ENCODE results near the gene ZIC1.

Gene ZIC1

DNA sequence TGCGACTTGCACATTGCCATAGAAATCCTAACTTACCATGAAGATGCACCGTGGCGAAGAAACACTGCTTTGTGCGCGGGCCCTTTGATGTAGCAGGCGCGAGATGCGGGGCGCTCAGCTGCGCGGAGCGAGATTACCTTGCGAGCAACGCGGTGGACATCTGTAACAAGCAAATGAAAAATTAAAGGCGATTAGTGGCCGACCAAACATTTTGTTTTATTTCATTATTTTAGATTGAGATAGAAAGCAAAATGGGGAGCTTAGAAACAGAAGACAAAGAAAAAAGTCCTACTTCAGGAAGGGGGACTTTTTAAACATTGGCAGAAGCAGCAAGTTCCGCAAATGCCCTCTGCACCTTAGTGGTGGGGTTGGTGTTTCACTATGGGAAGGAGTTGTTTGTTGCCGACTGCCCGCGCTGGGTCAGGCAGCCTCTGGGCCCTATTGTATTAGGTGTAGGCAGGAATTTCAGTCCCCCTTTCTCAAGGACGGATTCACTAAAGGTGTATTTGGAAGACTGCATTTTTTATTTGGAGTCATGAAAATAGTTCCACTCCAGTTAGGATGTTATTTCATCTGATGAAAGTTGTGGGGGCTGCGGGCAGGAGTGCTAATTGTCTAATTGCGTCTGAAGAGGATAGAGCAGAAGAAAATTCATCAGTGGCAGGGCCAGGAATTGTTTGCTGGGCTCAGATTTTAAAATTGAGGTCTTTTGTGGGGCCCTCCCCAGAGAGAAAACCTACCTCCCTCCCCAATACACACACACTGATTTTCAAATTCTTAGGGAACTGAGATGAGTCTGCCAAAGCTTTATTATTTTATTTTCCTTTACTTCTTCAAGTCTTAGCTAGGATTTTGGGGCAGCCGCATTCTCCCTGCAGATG is 20.2 kb upstream of the ZIC1 start:
- H3K36me3 Mint-ChIP-seq, result peaks cover 8% of the 10 kb centered on the region
- no peak overlapping the region for H3K4me3 Mint-ChIP-seq
- H3K27me3 Mint-ChIP-seq, result peaks cover 68% of the 10 kb centered on the region
- no peaks in the 10 kb centered on the region for H3K4me1 Mint-ChIP-seq
- H3K27ac Mint-ChIP-seq, result no peak overlapping the region
- peaks cover 9% of the 10 kb centered on the region for H3K9me3 Mint-ChIP-seq

DNA sequence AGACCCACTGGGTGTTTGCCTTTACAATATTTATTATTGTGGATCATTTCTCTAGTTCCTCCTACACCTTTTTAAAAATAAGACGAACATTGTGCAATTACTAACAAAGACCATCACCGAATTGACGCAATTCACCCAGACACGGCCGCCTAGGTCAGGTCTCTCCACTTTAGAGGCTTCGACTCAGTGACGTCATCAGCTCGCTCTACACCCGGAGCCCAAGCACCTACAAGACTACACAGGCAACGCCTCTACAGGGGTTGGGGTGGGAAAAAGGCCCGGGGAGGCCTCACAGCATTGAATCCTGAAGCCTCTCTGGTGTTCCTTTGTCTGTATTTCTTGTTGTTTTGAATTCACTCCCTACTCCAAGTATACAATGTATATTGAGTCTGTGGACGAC is 19.4 kb upstream of the ZIC1 start:
- H3K4me3 Mint-ChIP-seq, result no peak overlapping the region
- H3K4me1 Mint-ChIP-seq, result no peaks in the 10 kb centered on the region
- H3K9me3 Mint-ChIP-seq, result peaks cover 9% of the 10 kb centered on the region
- H3K27ac Mint-ChIP-seq, result no peak overlapping the region
- peaks cover 70% of the 10 kb centered on the region for H3K27me3 Mint-ChIP-seq
- H3K36me3 Mint-ChIP-seq, result peaks cover 8% of the 10 kb centered on the region

DNA sequence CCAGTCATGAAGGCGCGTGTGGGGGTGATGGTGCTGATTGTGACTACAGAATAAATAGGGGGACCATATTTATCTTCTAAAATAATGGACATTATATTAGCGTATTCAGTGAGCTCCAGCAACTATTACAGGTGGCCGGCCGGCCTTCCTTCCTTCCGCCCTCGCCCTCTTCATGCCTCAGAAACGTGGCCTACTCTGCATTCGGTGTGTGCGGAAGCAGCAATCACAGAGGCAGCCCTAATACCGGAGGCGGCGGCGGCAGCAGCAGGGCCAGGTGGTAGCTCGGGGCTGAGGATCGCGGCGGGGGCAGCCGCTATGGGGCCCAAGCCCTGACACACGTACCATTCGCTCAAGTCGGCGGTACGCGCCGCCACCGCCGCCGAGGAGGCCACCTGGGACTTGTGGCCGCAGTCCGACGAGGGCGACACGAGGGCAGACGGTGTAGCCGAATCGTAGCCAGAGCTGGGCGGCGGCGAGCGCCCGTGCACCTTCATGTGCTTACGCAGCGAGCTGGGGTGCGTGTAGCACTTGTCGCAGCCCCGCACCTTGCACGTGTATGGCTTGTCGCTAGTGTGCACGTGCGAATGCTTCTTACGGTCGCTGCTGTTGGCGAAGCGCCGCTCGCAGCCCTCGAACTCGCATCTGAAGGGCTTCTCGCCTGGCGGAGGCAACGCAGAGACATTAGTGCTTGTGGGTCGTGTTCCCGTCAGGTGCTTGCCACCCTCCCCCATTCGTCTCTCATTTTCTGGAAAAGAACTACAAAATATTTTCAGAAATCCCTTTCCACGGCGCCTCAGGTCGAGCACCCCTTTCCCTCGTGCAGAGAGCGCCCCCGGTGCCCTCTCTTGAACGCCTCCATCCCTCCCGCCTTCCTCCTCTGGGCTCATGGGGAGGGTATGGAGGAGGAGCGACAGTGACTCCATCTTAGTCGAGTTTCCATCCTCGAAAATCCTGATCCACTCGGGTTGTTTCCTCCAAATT is 18.3 kb upstream of the ZIC1 start:
- Mint-ChIP-seq H3K9me3 (peaks cover 9% of the 10 kb centered on the region), H3K27me3 (peaks cover 69% of the 10 kb centered on the region), H3K4me3 (no peak overlapping the region), H3K27ac (no peak overlapping the region), H3K4me1 (no peaks in the 10 kb centered on the region), H3K36me3 (peaks cover 8% of the 10 kb centered on the region)

DNA sequence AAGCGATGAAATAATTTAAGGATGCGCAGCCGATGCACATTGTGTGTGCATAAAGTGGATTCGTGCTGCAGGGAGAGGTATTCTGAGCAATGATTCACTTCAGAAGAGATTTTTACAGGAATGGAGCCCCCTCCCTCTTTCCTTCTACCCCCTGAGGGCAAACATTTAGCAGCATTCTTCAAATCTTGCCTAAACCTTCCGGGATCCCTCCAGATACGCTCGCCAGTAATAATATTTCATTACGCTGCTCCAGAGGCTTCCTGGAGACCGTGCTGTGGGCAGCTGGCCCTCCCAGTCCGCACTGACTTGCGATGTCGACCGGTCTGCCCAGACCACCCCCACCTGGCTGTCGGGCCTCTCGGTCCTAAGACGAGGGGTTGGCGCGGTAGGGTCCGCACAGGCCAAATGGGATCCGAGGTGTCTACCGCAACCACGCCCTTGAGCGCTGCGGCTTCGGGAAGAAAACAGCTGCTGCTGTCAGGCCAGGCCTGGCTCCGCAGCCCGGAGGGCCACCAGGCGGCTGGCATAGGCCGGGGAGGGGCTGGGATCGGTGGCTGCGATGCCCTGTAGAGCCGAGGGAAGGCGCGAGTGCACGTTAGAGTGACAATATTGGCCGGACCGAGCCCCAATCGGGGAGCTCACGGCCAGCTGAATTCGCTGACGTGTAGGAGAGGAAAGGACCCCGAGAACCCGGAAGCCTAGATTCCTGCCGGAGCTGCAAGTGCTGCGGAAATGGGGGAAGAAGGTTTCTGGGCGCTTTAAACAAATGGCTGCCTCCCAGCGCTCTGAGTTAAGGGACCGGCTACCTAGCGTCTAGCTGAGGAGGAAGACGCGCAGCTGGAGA is 17.2 kb upstream of the ZIC1 start:
- H3K9me3 Mint-ChIP-seq, result peaks cover 9% of the 10 kb centered on the region
- H3K27ac Mint-ChIP-seq, result no peak overlapping the region
- no peak overlapping the region for H3K4me3 Mint-ChIP-seq
- H3K4me1 Mint-ChIP-seq, result no peaks in the 10 kb centered on the region
- H3K36me3 Mint-ChIP-seq, result peaks cover 5% of the 10 kb centered on the region
- peaks cover 59% of the 10 kb centered on the region for H3K27me3 Mint-ChIP-seq

DNA sequence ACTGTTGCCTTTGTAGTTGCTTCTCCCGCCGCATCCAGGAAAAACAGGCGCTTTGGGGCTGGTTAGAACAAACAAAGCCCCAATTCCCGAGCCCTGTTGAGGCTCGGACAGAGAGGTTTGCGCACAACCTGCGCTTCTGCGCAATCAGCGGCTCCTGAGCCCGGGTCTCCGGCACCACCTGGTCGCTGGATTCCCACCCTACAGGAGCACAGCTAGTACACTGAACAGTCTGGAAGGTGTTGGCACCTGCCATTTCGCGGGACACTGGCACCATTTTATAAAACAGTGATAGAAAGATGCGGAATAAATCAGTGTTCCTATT is 16.6 kb upstream of the ZIC1 start:
- Mint-ChIP-seq H3K9me3 (peaks cover 9% of the 10 kb centered on the region), H3K4me3 (no peak overlapping the region), H3K27me3 (peaks cover 60% of the 10 kb centered on the region), H3K4me1 (no peaks in the 10 kb centered on the region), H3K27ac (no peak overlapping the region), H3K36me3 (peaks cover 5% of the 10 kb centered on the region)

DNA sequence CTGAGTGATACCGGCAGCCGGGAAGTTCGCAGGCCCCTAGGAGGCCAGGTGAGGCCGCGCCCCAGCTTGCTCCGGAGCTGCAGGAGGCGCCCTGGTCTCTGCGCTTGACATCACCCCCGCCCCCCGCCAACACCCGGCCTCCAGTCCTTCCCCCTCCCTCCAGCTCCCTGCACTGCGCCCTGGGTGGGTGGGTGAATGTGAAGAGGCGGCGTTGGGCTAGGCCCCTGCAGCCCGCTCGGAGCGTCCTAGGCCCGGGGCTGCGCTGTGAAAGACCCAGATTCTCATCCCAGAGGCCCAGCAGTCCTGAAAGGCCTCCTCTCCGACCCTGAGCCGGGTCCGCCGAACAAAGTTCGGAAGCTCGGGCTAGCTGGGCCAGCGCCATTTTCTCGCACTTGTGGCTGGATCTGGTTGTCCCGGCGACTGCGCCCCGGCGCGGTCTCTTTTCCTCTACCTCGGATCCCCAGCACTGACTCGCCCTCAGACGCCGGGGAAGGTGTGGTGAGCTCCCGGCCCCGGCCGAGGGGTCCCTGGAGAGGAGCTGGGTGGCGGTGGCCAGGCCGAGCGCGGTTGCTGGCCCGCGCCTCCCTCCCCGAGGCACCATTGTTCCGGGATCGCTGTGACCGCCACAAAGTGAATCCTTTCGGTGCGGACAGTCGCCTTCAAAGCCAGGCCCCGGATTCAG is 15.8 kb upstream of the ZIC1 start:
- H3K27me3 Mint-ChIP-seq, result peaks cover 60% of the 10 kb centered on the region
- H3K9me3 Mint-ChIP-seq, result peaks cover 3% of the 10 kb centered on the region
- H3K4me3 Mint-ChIP-seq, result no peak overlapping the region
- H3K36me3 Mint-ChIP-seq, result peaks cover 5% of the 10 kb centered on the region
- H3K27ac Mint-ChIP-seq, result no peak overlapping the region
- no peaks in the 10 kb centered on the region for H3K4me1 Mint-ChIP-seq

DNA sequence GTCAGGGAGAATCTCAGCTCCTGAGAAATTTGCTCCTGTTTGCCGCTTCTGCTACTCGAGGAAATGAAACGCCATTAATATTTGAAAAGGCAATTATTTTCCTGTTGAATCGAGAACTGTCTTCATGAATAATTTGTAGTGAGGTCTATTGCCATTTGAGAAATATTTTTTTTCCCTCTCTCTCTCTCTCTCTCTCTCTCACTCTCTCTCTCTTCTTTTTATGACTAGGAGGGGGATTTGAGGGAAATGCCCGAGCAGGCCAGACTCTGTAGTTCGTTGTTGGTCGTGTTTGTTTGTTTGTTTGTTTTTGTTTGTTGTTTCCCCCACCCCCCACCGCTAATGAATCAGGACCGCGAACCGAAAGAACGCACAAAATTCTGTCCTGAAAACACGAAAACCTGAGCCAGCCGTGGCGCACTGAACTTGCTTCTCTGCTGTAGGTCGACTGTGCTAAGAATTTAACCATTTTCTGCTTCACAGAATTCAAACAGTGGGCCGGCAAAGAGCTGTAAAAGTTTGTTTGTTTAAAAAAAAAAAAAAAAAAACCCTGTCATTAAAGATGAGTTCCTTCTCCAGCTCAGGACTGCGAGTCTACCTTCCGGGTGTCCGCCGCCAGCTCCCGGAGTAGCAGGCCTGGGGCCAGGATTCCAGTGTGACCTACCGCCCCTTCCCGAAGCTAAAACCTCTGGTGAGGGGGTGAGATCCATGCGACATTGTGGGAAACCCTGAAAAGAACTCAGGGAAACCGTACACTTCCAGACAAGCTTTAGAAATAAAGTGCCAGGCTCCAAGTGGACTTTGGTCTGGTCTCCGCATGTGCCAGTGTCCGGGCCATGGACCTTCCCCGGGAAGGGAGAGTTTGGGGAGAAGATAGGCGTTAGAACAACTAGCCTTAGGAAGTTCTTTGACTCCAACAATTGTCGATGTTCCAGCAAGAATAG is 15.0 kb upstream of the ZIC1 start:
- Mint-ChIP-seq H3K27ac (peak overlapping the region; percentile 70), H3K27me3 (peaks cover 59% of the 10 kb centered on the region), H3K9me3 (no peaks in the 10 kb centered on the region), H3K36me3 (peaks cover 3% of the 10 kb centered on the region), H3K4me1 (no peaks in the 10 kb centered on the region), H3K4me3 (no peak overlapping the region)

DNA sequence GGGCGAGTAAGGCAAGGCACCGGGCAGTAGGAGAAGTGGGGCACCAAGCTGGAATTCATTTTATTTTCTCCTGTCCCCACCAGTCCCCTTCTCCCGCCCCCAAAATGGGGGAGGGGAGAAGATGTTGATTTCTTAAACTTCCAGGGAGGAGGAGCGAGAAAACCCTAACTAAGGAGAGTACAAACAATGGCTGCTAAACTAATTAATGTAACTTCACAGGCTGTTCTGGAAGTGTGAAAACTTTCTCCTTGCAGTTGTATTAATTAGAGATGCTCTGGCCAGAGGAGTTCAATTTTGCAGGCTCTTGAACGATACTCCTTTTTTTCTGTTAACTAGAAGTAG is 14.3 kb upstream of the ZIC1 start:
- Mint-ChIP-seq H3K27me3 (peaks cover 59% of the 10 kb centered on the region), H3K9me3 (no peaks in the 10 kb centered on the region), H3K4me1 (no peaks in the 10 kb centered on the region), H3K27ac (no peak overlapping the region), H3K36me3 (peaks cover 3% of the 10 kb centered on the region), H3K4me3 (no peak overlapping the region)

DNA sequence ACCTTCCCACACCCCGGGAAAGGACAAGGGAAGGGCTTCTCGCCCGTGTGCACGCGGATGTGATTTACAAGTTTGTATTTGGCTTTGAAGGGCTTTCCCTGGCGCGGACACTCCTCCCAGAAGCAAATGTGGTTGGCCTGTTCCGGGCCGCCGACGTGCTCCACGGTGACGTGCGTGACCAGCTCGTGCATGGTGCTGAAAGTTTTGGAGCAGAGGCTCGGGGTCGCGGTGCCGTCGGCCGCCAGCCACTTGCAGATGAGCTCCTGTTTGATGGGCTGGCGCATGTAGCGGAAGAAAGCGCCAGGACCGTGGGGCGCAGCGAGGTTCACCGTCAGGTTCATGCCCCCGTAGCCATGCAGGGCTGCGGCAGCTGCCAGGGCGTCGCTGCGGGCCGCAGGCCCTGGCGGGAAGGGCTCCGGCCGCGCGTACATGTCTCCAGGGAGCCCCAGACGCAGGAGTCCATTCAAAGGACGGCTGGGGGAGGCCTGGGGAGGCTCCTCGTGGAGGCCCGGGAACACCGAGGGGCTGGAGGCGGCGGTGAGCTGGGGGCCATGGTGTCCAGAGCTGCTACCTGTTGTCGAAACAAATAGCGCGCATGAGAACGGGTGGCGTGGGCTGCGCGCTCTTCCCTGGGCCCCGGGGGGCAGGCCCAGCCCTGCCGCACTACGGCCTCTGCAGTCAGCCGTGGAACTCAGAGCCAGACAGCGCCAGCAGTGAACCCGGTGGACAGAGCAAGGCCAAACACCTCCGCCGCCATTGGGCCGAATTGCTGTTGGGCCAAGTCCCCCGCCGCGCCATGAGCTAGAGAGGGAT is 13.1 kb upstream of the ZIC1 start:
- H3K36me3 Mint-ChIP-seq, result no peaks in the 10 kb centered on the region
- no peaks in the 10 kb centered on the region for H3K9me3 Mint-ChIP-seq
- no peak overlapping the region for H3K27ac Mint-ChIP-seq
- no peak overlapping the region for H3K4me3 Mint-ChIP-seq
- H3K27me3 Mint-ChIP-seq, result peaks cover 60% of the 10 kb centered on the region
- H3K4me1 Mint-ChIP-seq, result no peaks in the 10 kb centered on the region

DNA sequence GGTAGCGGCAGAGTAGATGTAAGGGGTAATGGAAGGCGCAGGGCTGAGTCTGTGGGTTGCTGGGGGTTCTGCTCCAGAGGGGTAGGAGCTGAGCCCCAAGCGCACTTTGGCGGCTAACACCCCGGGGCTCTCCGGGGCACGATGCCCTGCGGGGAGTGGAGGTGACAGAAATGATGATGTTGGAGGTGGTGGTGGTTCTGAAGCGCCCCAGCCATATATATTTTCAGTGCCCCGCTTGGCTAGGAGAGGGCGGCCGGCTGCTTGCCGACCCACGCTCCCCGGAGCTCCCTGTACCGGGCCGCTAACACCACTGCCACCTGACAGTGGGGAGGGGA is 12.5 kb upstream of the ZIC1 start:
- H3K36me3 Mint-ChIP-seq, result no peaks in the 10 kb centered on the region
- no peaks in the 10 kb centered on the region for H3K9me3 Mint-ChIP-seq
- H3K4me3 Mint-ChIP-seq, result no peak overlapping the region
- H3K27me3 Mint-ChIP-seq, result peaks cover 61% of the 10 kb centered on the region
- no peak overlapping the region for H3K27ac Mint-ChIP-seq
- no peaks in the 10 kb centered on the region for H3K4me1 Mint-ChIP-seq

DNA sequence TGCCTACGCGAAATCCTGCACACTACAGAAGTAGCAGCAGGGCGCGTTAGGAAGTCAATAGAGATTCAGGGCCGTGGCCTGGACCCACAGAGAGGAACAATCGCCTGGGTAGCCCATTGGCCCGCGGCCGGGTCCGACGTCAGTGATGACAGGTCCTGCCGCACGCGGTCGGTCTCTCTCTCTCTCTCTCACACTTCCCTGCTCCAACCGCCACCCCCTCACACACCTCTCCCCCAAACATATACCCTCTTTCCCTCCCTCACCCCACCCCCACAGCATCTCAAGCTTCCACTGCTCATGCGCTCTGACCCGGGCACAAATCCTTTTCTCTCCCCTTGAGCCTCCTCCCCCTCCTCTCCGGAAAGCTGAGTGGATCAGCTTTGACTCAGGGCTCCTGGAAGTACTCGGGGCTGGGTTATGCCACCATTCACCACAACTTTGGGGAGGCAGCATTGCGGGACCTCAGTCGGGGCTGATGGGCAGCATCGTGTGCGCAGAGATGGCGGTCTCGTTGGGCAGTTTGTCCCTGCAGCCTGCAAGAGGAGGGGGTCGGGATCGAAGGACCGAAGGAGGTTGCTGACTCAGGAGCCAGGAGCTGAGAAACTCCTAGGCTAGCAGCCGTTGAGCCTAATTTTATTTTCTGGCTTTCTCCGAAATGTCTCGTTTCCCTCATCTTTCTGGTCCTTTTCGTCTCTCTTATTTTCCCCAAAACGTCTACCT is 11.8 kb upstream of the ZIC1 start:
- Mint-ChIP-seq H3K9me3 (peaks cover 3% of the 10 kb centered on the region), H3K27ac (peak overlapping the region; percentile 65), H3K36me3 (peaks cover 2% of the 10 kb centered on the region), H3K27me3 (peaks cover 63% of the 10 kb centered on the region), H3K4me1 (no peaks in the 10 kb centered on the region), H3K4me3 (no peak overlapping the region)

DNA sequence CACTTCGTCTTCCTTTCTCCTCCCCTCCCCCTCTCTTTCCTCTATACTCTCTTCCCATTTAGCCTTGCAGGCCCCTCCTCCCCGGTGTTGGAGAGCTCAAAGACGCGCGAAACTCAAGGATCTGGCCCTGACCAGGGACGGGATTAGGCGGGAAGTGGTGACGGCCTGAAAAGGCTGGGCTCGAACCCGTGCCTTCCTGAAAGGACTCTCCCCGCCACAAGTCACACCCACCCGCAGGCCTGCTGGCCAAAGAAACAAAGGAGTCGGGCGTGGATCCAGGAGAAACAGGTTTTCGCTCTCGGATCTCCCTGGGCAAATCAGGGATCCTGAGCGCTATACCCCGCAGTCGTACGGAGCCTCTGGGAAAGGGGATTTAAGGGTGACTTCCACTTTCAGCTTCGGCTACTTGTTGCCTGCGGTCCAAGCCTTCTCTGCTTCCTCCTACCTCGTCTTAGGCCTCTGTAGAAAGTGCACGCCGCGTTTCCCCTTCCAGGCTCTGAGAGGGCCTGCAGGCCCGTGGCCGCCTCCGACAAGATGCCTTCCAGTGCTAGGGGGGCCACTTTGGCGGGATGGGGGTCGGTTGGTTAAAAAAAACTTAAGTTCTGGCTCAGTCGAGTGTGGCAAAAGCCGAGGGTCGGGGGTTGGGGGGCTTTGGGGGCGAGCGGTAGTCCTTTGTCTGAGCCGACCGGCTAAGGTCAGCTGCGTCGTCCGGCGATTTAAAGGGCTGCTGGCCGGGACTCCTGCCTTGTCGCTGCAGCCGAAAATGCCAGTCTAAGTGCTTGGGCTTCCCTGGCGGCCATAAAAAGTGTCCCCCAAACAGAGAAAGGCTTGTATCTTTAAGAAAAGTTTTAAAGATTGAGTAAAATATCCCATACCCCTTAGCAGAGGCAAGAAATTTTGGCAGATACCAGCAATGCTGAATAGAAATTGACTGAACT is 11.0 kb upstream of the ZIC1 start:
- Mint-ChIP-seq H3K27me3 (peaks cover 59% of the 10 kb centered on the region), H3K4me1 (no peaks in the 10 kb centered on the region), H3K27ac (no peak overlapping the region), H3K36me3 (peaks cover 2% of the 10 kb centered on the region), H3K4me3 (no peak overlapping the region), H3K9me3 (peaks cover 5% of the 10 kb centered on the region)
